Activated CD8-positive, alpha-beta T cell treated with anti-CD3 and anti-CD28 coated beads for 36 hours (primary cell): ENCODE measurements around the gene CEP192. TPM values are rescaled to one million over a fixed set of nuclear protein-coding genes. Genes with fewer than 3 reads are reported as not detected.

Experiments used
- ATAC-seq: fragments of 200-7000 bp; cut with Tn5 transposase; one replicate; pipeline ENCODE4 v1.10.0; 2021; ENCODE audit warnings: mild to moderate bottlenecking, moderate library complexity
- CTCF ChIA-PET: fragments of 350-600 bp; sonication (Branson Sonifier 250); formaldehyde crosslinking; loops from one replicate; lab custom pipeline; 2021; ENCODE audit warnings: antibody characterized with exemption; lab: Charles Lee
- POLR2A ChIA-PET: fragments of 350-600 bp; sonication (Branson Sonifier 250); formaldehyde crosslinking; loops from one replicate; lab custom pipeline; 2021; ENCODE audit warnings: antibody characterized with exemption; lab: Charles Lee
- DNase-seq: peaks from one replicate; pipeline ENCODE4 v3.0.0-alpha.2; 2020
- H3K27ac Mint-ChIP-seq: one replicate; pipeline ENCODE4 v1.8.0; 2021; ENCODE audit warnings: mild to moderate bottlenecking, mixed read lengths
- H3K27me3 Mint-ChIP-seq: one replicate; pipeline ENCODE4 v1.8.0; 2021; ENCODE audit warnings: mixed read lengths
- H3K36me3 Mint-ChIP-seq: one replicate; pipeline ENCODE4 v1.8.0; 2021; ENCODE audit warnings: low read depth, mixed read lengths
- H3K4me1 Mint-ChIP-seq: one replicate; pipeline ENCODE4 v1.8.0; 2021; ENCODE audit warnings: low read depth, mixed read lengths
- H3K4me3 Mint-ChIP-seq: one replicate; pipeline ENCODE4 v1.8.0; 2021; ENCODE audit warnings: mild to moderate bottlenecking, moderate library complexity, mixed read lengths
- H3K9me3 Mint-ChIP-seq: one replicate; pipeline ENCODE4 v1.8.0; 2021; ENCODE audit warnings: mixed read lengths
- intact Hi-C: fragments of 100-400 bp; cut with micrococcal nuclease; formaldehyde crosslinking; loops from one replicate; pipeline ENCODE4 v1.10.0; 2022
- total RNA-seq, 2 experiments: library from RNA; stranded (reverse); gene quantifications; one replicate each; pipeline ENCODE4 v1.2.3, GENCODE V29; 2021
- TF ChIP-seq, protein P1 (sequence below): fragments of 200-600 bp; IDR thresholded peaks from one replicate; pipeline ENCODE4 v1.8.0; 2022; ENCODE audit warnings: antibody characterized with exemption, mild to moderate bottlenecking

The CEP192 gene
- total RNA-seq, 2 experiments from 2014 or later, result 39.5 to 42.9 TPM

DNA sequence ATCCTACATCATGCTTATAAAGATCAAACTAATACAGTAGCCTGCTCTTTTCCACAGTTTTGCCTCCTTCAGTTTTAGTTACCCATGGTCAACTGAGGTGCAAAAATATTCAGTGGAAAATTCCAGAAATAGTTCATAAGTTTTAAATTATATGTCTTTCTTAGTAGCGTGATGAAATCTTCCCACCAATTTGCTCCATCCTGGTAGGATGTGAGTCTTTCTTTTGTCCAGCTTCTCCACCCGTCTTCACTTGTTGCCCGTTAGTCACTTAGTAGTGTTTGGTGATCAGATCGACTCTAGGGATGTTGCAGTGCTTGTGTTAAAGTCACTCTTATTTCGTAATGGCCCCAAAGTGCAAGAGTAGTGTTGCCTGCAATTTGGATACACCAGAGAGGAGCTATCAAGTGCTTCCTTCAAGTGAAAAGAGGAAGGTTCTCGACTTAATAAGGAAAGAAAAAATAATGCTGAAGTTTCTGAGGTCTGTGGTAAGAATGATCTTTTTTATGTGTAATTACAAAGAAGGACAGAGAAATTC, 57.0 kb downstream of the CEP192 start:
- Mint-ChIP-seq H3K27me3 (no peaks in the 10 kb centered on the region), H3K4me3 (no peak overlapping the region), H3K4me1 (peaks cover 11% of the 10 kb centered on the region), H3K36me3 (peaks cover 55% of the 10 kb centered on the region), H3K27ac (no peak overlapping the region), H3K9me3 (peaks cover 3% of the 10 kb centered on the region)
- ATAC-seq, result no peak
- POLR2A ChIA-PET, result interaction anchor here (1.1 to 1.6 kb wide), 2 partner anchors 10 to 25 kb away, joined by 3 read pairs; no protein-coding TSS in a partner anchor
- intact Hi-C loops, result no loop called here
- no peak for DNase-seq
- CTCF ChIA-PET, result interaction anchor here (1.4 to 1.5 kb wide), 2 partner anchors 26 to 321 kb away, joined by 3 read pairs; no protein-coding TSS in a partner anchor
- TF ChIP-seq, protein P1, sequence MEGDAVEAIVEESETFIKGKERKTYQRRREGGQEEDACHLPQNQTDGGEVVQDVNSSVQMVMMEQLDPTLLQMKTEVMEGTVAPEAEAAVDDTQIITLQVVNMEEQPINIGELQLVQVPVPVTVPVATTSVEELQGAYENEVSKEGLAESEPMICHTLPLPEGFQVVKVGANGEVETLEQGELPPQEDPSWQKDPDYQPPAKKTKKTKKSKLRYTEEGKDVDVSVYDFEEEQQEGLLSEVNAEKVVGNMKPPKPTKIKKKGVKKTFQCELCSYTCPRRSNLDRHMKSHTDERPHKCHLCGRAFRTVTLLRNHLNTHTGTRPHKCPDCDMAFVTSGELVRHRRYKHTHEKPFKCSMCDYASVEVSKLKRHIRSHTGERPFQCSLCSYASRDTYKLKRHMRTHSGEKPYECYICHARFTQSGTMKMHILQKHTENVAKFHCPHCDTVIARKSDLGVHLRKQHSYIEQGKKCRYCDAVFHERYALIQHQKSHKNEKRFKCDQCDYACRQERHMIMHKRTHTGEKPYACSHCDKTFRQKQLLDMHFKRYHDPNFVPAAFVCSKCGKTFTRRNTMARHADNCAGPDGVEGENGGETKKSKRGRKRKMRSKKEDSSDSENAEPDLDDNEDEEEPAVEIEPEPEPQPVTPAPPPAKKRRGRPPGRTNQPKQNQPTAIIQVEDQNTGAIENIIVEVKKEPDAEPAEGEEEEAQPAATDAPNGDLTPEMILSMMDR, result no peak

DNA sequence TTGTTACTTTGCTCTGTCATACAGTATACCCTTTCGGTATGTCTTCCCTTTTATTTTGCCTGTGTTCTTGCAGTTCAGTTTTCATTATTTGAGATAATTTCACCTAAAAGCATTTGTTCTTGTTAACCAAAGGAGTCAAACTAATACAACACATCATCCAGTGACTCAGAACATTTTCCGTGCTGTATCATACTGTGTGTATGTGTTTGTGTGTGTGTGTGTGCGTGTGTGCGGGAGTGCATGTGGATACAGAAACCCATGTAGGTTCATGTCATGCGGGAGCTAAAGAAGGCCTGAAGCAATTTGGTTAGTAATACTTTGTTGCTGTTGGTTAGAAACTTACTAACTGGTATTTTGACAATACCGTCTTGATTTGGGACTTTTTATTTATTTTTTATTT, 60.0 kb downstream of the CEP192 start:
- no peaks in the 10 kb centered on the region for H3K9me3 Mint-ChIP-seq
- DNase-seq, result peak; percentile 16
- ATAC-seq, result no peak
- ChIA-PET CTCF (interaction anchor here (1.2 kb wide), 1 partner anchor 25 kb away, joined by 3 read pairs; no protein-coding TSS in a partner anchor), POLR2A (no interaction called here)
- peaks cover 9% of the 10 kb centered on the region for H3K4me1 Mint-ChIP-seq
- no peak overlapping the region for H3K4me3 Mint-ChIP-seq
- intact Hi-C loops, result no loop called here
- no peak overlapping the region for H3K27ac Mint-ChIP-seq
- H3K27me3 Mint-ChIP-seq, result no peaks in the 10 kb centered on the region
- TF ChIP-seq, protein P1, result no peak
- H3K36me3 Mint-ChIP-seq, result peaks cover 55% of the 10 kb centered on the region

DNA sequence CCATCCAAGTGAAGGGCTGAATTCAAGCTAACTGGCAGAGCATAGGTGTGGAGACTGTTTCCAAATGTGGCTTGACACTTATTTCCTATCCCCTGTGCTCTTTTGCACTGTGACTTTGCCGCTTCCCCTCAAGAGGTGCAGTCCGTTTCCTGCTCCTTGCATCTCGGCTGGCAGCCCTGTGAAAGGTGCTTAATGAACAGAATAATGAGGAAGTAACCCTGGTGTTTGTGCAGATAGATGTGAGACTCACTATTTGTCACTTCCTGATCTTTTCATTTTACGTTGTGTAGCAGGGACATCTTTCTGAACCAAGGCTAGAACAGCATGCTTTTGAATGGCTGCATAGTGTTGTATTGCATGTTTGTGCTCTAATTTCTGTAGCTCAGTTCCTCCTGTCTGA, 60.8 kb downstream of the CEP192 start:
- ATAC-seq, result peak; percentile 42

DNA sequence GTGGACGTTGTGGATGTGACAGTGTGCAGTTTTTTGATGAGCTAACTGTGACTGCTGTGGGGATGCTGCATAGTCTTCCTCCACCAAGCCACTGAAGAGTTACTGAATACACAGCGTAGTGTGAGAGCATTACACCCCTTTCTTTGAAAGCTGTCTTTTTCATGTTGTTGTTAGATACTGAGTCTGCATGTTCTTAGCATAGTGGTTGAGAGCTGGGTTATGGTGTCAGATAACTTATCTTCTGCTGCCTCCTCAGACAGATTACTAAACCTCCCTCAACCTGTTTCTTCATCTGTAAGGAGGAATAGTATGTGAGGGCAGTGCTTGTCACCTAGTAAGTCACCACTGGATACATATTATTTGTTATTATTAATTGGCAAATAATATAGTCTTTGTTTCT, 63.2 kb downstream of the CEP192 start:
- H3K36me3 Mint-ChIP-seq, result peaks cover 44% of the 10 kb centered on the region
- CTCF ChIA-PET, result interaction anchor here (0.9 to 1.9 kb wide), 4 partner anchors 9 to 105 kb away, joined by 3 to 6 read pairs (median 5); no protein-coding TSS in a partner anchor

More for the DNA sequence above, 60.8 kb downstream of the CEP192 start:
- no peaks in the 10 kb centered on the region for H3K9me3 Mint-ChIP-seq
- H3K4me1 Mint-ChIP-seq, result peaks cover 9% of the 10 kb centered on the region
- DNase-seq, result no peak
- intact Hi-C loops, result no loop called here
- H3K4me3 Mint-ChIP-seq, result no peak overlapping the region
- TF ChIP-seq, protein P1, result no peak
- H3K27me3 Mint-ChIP-seq, result no peaks in the 10 kb centered on the region
- H3K27ac Mint-ChIP-seq, result peak overlapping the region; percentile 35
- ChIA-PET CTCF (interaction anchor here (1.2 kb wide), 2 partner anchors 12 to 24 kb away, joined by 3 read pairs; no protein-coding TSS in a partner anchor), POLR2A (no interaction called here)
- peaks cover 55% of the 10 kb centered on the region for H3K36me3 Mint-ChIP-seq

More for the DNA sequence above, 63.2 kb downstream of the CEP192 start:
- ATAC-seq, result no peak
- Mint-ChIP-seq H3K4me1 (peaks cover 9% of the 10 kb centered on the region), H3K9me3 (no peaks in the 10 kb centered on the region), H3K4me3 (no peak overlapping the region), H3K27ac (no peak overlapping the region), H3K27me3 (no peaks in the 10 kb centered on the region)
- POLR2A ChIA-PET, result interaction anchor here (0.7 to 1.0 kb wide), 2 partner anchors 51 to 86 kb away, joined by 3 to 5 read pairs; no protein-coding TSS in a partner anchor
- intact Hi-C loops, result no loop called here
- TF ChIP-seq, protein P1, result no peak
- DNase-seq, result no peak
